HG03439 (cell line): Measurements from ENCODE around the gene RELN.

Source experiments
- ATAC-seq: cut with Tn5 transposase; IDR thresholded peaks from one replicate; pipeline ENCODE4 v1.9.1; 2021; ENCODE audit warnings: mild to moderate bottlenecking, moderate library complexity; ENCODE audit not compliant: unreplicated experiment

The RELN gene

GRCh38 chr7:103432712-103433111 lies 556.7 kb downstream of the RELN start:
- no peak for ATAC-seq

DNA sequence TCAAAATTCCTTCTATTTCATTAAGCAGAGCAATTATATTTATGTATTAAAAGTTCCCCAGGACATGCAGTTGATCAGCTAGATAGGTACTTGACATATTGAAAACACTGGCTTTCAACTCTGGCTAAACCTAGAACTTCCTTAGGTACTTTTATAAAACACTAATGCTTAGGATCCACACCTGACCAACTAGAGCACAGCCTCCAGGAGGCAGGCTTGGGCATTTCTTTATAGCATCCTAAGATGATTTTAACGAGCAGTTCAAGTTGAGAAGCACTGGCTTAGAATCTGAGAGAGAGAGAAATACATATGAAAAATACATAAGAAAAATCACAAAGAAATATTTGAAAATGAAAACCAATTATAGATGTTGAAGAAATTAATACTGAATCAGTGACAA lies 564.3 kb downstream of the RELN start:
- ATAC-seq: no peak

GRCh38 chr7:103423467-103424179 lies 565.8 kb downstream of the RELN start:
- no peak for ATAC-seq
